Kidney epithelial cell (primary cell): ENCODE measurements around the gene NTMT2. TPM values are rescaled to one million over a fixed set of nuclear protein-coding genes. Genes with fewer than 3 reads are reported as not detected.

Source experiments
- DNase-seq: peaks from one replicate; pipeline ENCODE4 v3.0.0-alpha.2; 2010; ENCODE audit warnings: low read depth
- H3K27me3 ChIP-seq: 2 replicates; pipeline ENCODE4 v1.6.0; 2011; ENCODE audit warnings: low read length; ENCODE audit not compliant: control insufficient read depth, insufficient read depth
- H3K36me3 ChIP-seq: 2 replicates; pipeline ENCODE4 v1.5.1; 2011; ENCODE audit warnings: low read length; ENCODE audit not compliant: control insufficient read depth, insufficient read depth
- H3K4me3 ChIP-seq: 2 replicates; pipeline ENCODE4 v1.5.1; 2011; ENCODE audit warnings: low read depth, mild to moderate bottlenecking, control low read depth, low read length
- total RNA-seq: library from RNA; depleted of rRNA; stranded (reverse); fragments of >200 nt; gene quantifications from 2 replicates; pipeline ENCODE4 v1.2.3, GENCODE V29; 2015
- TF ChIP-seq, protein P1 (sequence below): IDR thresholded peaks from 2 replicates; pipeline ENCODE4 v1.5.1; 2011; ENCODE audit warnings: mild to moderate bottlenecking, moderate library complexity, low read length, control low read depth, inconsistent platforms; ENCODE audit not compliant: insufficient read depth, poor library complexity, severe bottlenecking

The NTMT2 gene
- total RNA-seq, 1 donor from 2014 or later, result not detected

DNA sequence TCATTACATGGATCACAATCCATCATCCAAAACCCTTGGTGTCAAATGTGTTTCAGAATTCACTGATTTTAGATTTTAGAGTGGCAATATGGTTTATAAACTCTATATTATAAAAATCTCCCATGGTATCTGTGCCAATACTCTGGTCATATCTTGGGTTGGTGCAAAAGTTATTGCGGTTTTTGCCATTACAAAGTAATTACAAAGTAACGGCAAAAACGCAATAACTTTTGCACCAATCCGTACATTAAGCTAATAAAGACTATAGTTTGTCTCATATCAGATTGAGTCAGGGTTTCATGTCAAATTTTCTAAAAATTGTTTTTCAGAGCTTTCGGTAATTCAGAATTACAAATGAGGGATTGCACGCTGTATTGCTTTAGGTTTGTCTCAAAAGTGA is 23.4 kb upstream of the NTMT2 start:
- DNase-seq, result no peak
- Histone ChIP-seq H3K27me3 (no peaks in the 10 kb centered on the region), H3K4me3 (no peak overlapping the region), H3K36me3 (no peaks in the 10 kb centered on the region)
- TF ChIP-seq, protein P1, sequence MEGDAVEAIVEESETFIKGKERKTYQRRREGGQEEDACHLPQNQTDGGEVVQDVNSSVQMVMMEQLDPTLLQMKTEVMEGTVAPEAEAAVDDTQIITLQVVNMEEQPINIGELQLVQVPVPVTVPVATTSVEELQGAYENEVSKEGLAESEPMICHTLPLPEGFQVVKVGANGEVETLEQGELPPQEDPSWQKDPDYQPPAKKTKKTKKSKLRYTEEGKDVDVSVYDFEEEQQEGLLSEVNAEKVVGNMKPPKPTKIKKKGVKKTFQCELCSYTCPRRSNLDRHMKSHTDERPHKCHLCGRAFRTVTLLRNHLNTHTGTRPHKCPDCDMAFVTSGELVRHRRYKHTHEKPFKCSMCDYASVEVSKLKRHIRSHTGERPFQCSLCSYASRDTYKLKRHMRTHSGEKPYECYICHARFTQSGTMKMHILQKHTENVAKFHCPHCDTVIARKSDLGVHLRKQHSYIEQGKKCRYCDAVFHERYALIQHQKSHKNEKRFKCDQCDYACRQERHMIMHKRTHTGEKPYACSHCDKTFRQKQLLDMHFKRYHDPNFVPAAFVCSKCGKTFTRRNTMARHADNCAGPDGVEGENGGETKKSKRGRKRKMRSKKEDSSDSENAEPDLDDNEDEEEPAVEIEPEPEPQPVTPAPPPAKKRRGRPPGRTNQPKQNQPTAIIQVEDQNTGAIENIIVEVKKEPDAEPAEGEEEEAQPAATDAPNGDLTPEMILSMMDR, result no peak

DNA sequence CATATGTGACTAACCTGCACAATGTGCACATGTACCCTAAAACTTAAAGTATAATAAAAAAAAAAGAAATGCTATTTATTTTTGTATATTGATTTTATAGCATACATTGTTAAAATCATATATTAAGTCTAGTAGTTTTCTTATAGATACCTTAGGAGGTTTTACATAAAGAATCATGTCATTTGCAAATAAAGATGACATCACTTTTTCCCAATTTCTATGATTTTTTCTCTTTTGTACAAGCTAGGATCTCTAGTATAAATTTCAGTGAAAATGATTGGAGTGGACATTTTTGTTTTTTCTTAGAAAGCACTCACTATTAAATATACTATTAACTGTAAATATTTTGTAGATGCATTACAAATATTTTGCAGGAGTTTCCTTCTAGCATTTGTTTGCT is 20.5 kb upstream of the NTMT2 start:
- TF ChIP-seq, protein P1, result no peak
- Histone ChIP-seq H3K27me3 (no peaks in the 10 kb centered on the region), H3K4me3 (no peak overlapping the region), H3K36me3 (no peaks in the 10 kb centered on the region)
- DNase-seq, result no peak

DNA sequence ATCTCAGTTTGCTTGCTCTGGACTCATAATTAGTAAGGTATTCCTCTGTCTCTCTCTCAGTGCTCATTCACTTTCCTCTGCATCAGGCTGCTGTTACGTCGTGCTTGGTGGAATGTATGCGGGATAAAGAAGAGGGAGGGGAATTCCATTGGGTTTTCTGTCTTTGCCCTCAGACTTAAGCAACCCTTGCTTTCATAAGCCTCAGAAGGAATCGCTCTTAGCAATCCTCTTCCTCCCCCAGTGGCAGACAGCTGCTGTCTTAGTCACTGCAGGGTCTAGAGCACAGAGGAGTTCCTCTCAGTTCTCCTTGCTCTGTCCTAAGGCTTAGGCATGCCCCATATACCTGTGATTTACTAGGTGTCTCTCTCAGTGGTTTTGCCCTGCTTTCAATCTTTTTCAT is 19.1 kb upstream of the NTMT2 start:
- TF ChIP-seq, protein P1, result peak; percentile 9

DNA sequence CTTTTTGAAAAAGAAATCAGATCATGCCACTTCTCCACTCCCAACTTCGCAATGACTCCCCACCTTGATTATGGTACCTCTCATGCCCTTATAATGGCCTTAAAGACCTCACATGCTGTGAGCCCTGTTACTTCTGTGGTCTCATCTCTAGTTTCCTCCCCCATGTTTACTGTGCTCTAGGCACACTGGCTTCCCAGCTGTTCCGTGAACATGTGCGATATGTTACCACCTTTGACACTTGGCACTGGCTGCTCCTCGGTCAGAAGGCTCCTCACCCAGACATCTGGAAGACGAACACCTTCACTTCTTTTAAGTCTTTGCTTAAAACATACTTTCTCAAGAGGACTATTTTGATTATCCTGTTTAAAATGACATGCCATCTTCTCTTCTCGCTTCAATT is 14.3 kb upstream of the NTMT2 start:
- TF ChIP-seq, protein P1, result no peak
- no peak for DNase-seq

More for the DNA sequence above, 19.1 kb upstream of the NTMT2 start:
- Histone ChIP-seq H3K27me3 (no peaks in the 10 kb centered on the region), H3K4me3 (no peak overlapping the region), H3K36me3 (no peaks in the 10 kb centered on the region)
- DNase-seq, result peak; percentile 80

DNA sequence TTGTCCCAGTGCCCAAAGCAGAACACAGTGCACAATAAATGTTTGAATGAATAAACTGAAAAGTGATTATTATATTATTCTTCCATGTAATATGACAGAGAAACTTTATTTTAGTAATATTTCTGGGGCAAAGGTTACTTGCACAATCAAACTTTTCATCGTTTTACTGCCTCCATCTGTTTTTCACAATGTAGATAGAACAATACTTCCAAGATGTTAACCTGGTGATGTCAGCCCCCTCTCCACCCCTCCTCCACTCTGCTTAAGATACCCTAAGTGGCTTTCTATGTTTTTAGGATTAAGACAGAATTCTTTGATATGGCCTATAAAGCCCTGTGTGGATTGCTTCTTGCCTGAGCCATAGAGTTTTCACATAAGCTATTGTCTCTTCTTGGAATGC is 13.8 kb upstream of the NTMT2 start:
- TF ChIP-seq, protein P1, result no peak
- no peak for DNase-seq

More for the DNA sequence above, 14.3 kb upstream of the NTMT2 start:
- no peaks in the 10 kb centered on the region for H3K36me3 ChIP-seq
- no peaks in the 10 kb centered on the region for H3K27me3 ChIP-seq
- H3K4me3 ChIP-seq, result no peak overlapping the region

DNA sequence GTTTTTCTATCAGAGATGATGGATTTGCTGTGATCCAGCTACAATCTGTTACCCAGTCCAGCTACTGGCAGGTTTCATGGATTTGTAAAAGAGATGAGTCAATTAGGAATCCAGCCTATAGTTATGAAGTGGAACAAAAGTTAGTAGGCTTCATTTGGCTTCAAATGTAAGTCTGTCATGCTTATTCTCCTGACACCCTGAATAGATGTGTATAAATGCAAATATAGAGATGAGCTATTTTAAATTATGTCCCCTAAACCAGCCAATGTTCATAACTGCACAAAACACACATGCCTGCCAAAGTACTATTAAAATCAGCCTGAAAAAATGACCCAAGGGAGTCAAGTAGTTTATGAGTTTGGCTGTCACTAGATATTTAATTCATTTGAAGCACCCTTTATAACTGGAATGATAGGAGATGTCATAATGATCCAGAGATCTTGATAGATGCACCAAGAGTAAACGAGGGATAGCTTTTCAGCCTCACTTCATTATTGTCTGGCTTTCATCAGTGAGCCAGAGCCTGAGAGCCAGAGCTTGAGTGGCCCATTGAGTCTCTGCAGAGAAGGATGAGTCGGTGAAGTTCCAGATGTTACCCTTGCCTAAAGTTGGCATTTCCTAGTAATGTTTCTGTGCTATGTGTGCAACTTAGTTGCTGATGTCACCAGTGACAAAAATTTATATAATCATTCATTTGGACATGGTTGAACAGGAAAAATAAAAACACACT is 11.8 kb upstream of the NTMT2 start:
- H3K27me3 ChIP-seq, result no peaks in the 10 kb centered on the region
- no peak for DNase-seq

More for the DNA sequence above, 13.8 kb upstream of the NTMT2 start:
- no peak overlapping the region for H3K4me3 ChIP-seq
- H3K36me3 ChIP-seq, result no peaks in the 10 kb centered on the region
- H3K27me3 ChIP-seq, result no peaks in the 10 kb centered on the region

More for the DNA sequence above, 11.8 kb upstream of the NTMT2 start:
- Histone ChIP-seq H3K4me3 (no peak overlapping the region), H3K36me3 (no peaks in the 10 kb centered on the region)
- TF ChIP-seq, protein P1, result no peak
